Measurements from ENCODE around the gene MME.
"Not testable (repeated sequence)": the region's sequence is repeated elsewhere in the genome, so short reads cannot be mapped to it uniquely, and the experiment has no call there.

MME gene

DNA sequence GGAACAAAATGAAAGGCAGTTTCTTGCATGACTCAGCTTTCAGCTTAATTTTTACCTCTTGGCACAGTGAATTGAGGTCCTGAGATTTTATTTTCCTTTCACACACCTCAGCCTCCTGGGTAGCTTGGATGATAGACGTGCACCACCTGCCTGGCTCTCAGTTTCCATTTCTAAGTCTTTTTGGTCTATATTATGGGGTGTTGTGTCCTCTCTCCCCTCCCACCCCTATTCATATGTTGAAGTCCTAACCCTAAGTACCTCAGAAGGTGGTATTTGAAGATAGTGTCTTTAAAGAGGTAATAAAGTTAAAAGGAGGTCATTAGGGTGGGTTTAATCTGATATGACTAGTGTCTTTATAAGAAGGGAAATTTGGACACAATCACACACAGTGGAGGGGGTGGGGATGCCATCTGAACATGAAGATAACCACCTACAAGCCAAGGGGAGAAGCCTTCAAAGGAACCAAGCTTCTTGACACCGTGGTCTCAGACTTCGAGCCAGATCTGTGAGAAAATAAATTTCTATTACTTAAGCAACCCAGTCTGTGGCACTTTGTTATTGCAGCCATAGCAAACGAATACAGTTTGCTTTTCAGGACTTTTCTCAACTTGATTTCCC is 128.2 kb downstream of the MME start:
- no peak for TF ChIP-seq EZH2phosphoT487 (IDR thresholded peaks at IDR 0.05; ENCODE audit: low read depth)
- TF ChIP-seq, protein P1, sequence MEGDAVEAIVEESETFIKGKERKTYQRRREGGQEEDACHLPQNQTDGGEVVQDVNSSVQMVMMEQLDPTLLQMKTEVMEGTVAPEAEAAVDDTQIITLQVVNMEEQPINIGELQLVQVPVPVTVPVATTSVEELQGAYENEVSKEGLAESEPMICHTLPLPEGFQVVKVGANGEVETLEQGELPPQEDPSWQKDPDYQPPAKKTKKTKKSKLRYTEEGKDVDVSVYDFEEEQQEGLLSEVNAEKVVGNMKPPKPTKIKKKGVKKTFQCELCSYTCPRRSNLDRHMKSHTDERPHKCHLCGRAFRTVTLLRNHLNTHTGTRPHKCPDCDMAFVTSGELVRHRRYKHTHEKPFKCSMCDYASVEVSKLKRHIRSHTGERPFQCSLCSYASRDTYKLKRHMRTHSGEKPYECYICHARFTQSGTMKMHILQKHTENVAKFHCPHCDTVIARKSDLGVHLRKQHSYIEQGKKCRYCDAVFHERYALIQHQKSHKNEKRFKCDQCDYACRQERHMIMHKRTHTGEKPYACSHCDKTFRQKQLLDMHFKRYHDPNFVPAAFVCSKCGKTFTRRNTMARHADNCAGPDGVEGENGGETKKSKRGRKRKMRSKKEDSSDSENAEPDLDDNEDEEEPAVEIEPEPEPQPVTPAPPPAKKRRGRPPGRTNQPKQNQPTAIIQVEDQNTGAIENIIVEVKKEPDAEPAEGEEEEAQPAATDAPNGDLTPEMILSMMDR (IDR thresholded peaks at IDR 0.05; ENCODE audit: low read depth, low read length) = no peak
- Histone ChIP-seq H3K36me3 (replicated peaks; ENCODE audit: low read depth, low read length) (no peaks in the 10 kb centered on the region), H3K4me3 (ENCODE audit: low read length) (no peak overlapping the region), H3K9me3 (ENCODE audit: insufficient read depth, low read length) (no peaks in the 10 kb centered on the region), H3K4me2 (ENCODE audit: low read length) (no peak overlapping the region), H3K27me3 (ENCODE audit: low read depth, low read length) (no peaks in the 10 kb centered on the region), H3K27ac (ENCODE audit: low read length) (no peak overlapping the region), H2AFZ (ENCODE audit: low read depth, low read length) (no peak overlapping the region), H3K9ac (ENCODE audit: low read length) (no peak overlapping the region), H3K79me2 (ENCODE audit: low read length) (no peaks in the 10 kb centered on the region), H4K20me1 (ENCODE audit: insufficient read depth, low read length) (no peaks in the 10 kb centered on the region), H3K4me1 (ENCODE audit: low read length) (peaks cover 5% of the 10 kb centered on the region; the same call in 1 of the 2 replicates)

DNA sequence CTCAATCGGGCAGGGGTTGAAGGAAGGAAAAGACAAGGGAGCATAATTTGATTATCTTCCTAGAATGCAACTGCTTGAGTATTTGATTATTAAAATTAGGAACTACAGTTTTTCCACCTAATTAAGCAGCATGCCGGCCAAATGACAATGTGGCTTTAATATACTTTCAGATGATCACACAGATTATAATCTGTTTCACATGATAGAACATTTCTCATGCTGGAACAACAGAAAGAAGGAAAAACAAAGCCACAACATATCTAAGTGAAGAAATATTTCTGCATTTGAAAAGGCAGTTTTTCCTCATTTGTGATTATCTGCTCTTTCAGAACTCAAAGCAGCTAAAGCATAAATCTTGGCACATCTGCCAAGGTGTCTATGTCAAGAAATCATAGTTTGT is 130.6 kb downstream of the MME start:
- no peak overlapping the region for H3K9ac ChIP-seq (ENCODE audit: low read length)
- TF ChIP-seq EZH2phosphoT487 (IDR thresholded peaks at IDR 0.05; ENCODE audit: low read depth) = no peak
- TF ChIP-seq, protein P1 (IDR thresholded peaks at IDR 0.05; ENCODE audit: low read depth, low read length) = no peak
- no peaks in the 10 kb centered on the region for H4K20me1 ChIP-seq (ENCODE audit: insufficient read depth, low read length)
- H3K4me3 ChIP-seq (ENCODE audit: low read length) = no peak overlapping the region
- H3K4me1 ChIP-seq (ENCODE audit: low read length) = peaks cover 5% of the 10 kb centered on the region; the same call in 1 of the 2 replicates
- H3K27ac ChIP-seq (ENCODE audit: low read length) = no peak overlapping the region
- H3K27me3 ChIP-seq (ENCODE audit: low read depth, low read length) = no peaks in the 10 kb centered on the region
- H3K9me3 ChIP-seq (ENCODE audit: insufficient read depth, low read length) = no peaks in the 10 kb centered on the region
- no peaks in the 10 kb centered on the region for H3K36me3 ChIP-seq (replicated peaks; ENCODE audit: low read depth, low read length)
- no peak overlapping the region for H2AFZ ChIP-seq (ENCODE audit: low read depth, low read length)
- H3K79me2 ChIP-seq (ENCODE audit: low read length) = no peaks in the 10 kb centered on the region
- no peak overlapping the region for H3K4me2 ChIP-seq (ENCODE audit: low read length)

DNA sequence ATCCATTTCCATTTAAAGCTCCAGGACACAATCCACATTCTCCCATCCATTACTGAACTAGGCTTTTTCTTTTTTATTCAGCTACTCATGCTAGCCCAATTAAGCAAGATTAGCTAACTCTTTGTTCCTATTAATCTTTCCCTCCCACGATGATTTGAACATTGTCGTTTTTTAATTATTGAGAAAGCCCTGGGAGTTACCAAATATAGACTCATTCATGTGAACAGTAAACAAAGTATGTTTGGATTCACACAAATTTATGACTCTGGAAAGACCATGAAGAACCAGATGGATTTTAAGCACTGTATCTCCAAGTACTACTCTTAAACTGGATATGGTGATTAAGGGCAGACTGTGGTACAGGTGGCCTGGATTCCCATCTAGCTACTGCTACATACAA is 131.1 kb downstream of the MME start:
- Histone ChIP-seq H3K27ac (ENCODE audit: low read length) (no peak overlapping the region), H3K4me3 (ENCODE audit: low read length) (no peak overlapping the region), H3K4me1 (ENCODE audit: low read length) (peaks cover 5% of the 10 kb centered on the region; the same call in 1 of the 2 replicates), H3K36me3 (replicated peaks; ENCODE audit: low read depth, low read length) (no peaks in the 10 kb centered on the region), H3K9me3 (ENCODE audit: insufficient read depth, low read length) (no peaks in the 10 kb centered on the region), H3K4me2 (ENCODE audit: low read length) (no peak overlapping the region), H3K9ac (ENCODE audit: low read length) (no peak overlapping the region), H4K20me1 (ENCODE audit: insufficient read depth, low read length) (no peaks in the 10 kb centered on the region), H2AFZ (ENCODE audit: low read depth, low read length) (no peak overlapping the region), H3K27me3 (ENCODE audit: low read depth, low read length) (no peaks in the 10 kb centered on the region), H3K79me2 (ENCODE audit: low read length) (no peaks in the 10 kb centered on the region)
- TF ChIP-seq EZH2phosphoT487 (IDR thresholded peaks at IDR 0.05; ENCODE audit: low read depth) = no peak
- TF ChIP-seq, protein P1 (IDR thresholded peaks at IDR 0.05; ENCODE audit: low read depth, low read length) = no peak

DNA sequence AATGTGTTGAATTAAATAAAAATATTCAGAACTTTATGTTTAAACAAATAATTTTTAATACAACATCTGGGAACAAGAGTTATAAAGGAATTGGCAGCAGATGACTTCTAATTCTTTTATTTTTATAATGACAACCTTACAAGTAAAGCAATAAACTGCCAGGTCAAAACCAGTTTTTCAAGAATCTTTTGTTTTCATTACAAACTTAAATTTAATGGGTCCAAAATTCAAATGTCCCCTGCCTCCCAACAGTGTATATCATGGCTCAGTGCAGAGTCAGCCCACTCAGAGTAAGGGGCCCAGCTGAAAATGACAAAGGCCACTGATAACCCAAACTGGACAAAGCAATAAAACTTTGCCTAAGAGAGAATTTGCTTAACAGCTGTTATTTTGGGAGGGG is 131.8 kb downstream of the MME start:
- H3K9ac ChIP-seq (ENCODE audit: low read length) = no peak overlapping the region
- no peaks in the 10 kb centered on the region for H3K27me3 ChIP-seq (ENCODE audit: low read depth, low read length)
- H3K79me2 ChIP-seq (ENCODE audit: low read length) = no peaks in the 10 kb centered on the region
- H3K27ac ChIP-seq (ENCODE audit: low read length) = no peak overlapping the region
- TF ChIP-seq EZH2phosphoT487 (IDR thresholded peaks at IDR 0.05; ENCODE audit: low read depth) = no peak
- TF ChIP-seq, protein P1 (IDR thresholded peaks at IDR 0.05; ENCODE audit: low read depth, low read length) = no peak
- no peak overlapping the region for H3K4me2 ChIP-seq (ENCODE audit: low read length)
- no peaks in the 10 kb centered on the region for H4K20me1 ChIP-seq (ENCODE audit: insufficient read depth, low read length)
- no peaks in the 10 kb centered on the region for H3K9me3 ChIP-seq (ENCODE audit: insufficient read depth, low read length)
- H2AFZ ChIP-seq (ENCODE audit: low read depth, low read length) = no peak overlapping the region
- no peak overlapping the region for H3K4me3 ChIP-seq (ENCODE audit: low read length)
- H3K36me3 ChIP-seq (replicated peaks; ENCODE audit: low read depth, low read length) = no peaks in the 10 kb centered on the region
- peaks cover 5% of the 10 kb centered on the region; the same call in 1 of the 2 replicates for H3K4me1 ChIP-seq (ENCODE audit: low read length)

DNA sequence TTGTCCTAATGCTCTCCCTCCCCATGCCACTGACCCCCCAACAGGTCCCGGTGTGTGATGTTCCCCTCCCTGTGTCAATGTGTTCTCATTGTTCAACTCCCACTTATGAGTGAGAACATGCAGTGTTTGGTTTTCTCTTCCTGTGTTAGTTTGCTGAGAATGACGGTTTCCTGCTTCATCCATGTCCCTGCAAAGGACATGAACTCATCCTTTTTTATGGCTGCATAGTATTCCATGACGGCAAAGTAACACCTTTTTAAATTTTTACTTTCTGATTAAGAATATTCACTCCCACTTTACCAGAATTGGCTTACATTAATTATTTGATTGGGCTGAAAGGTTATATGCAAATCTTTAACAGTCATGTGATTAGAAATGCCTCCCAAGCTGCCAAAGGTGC is 135.9 kb downstream of the MME start:
- not testable (repeated sequence) for H3K9me3 ChIP-seq (ENCODE audit: insufficient read depth, low read length); H3K27ac ChIP-seq (ENCODE audit: low read length); H4K20me1 ChIP-seq (ENCODE audit: insufficient read depth, low read length); H3K9ac ChIP-seq (ENCODE audit: low read length); H3K4me3 ChIP-seq (ENCODE audit: low read length); H3K79me2 ChIP-seq (ENCODE audit: low read length); H3K4me1 ChIP-seq (ENCODE audit: low read length); H2AFZ ChIP-seq (ENCODE audit: low read depth, low read length); H3K27me3 ChIP-seq (ENCODE audit: low read depth, low read length); H3K36me3 ChIP-seq (replicated peaks; ENCODE audit: low read depth, low read length); H3K4me2 ChIP-seq (ENCODE audit: low read length)
